Left lung (tissue), 10 donors: Measurements from ENCODE around the gene FKRP. TPM values are rescaled to one million over a fixed set of nuclear protein-coding genes. Genes with fewer than 3 reads are reported as not detected.

Experiments
- ATAC-seq: fragments of 200-7000 bp; cut with Tn5 transposase; one replicate; pipeline ENCODE4 v1.9.1; 2020; ENCODE audit warnings: moderate library complexity
- DNase-seq, 4 donors: peaks; one replicate each; pipeline ENCODE4 v3.0.0-alpha.2; 2013 to 2020
- H3K27ac ChIP-seq, 2 donors: fragments of 200-600 bp; sonication (generic) in 1 of 2; one replicate each; pipeline versions ENCODE4 v1.5.0 to v1.8.0; 2020 to 2021
- H3K27me3 ChIP-seq, 2 donors: fragments of 200-600 bp; sonication (generic) in 1 of 2; one replicate each; pipeline versions ENCODE4 v1.5.0 to v1.8.0; 2020 to 2021
- H3K36me3 ChIP-seq, 2 donors: fragments of 200-600 bp; sonication (generic) in 1 of 2; one replicate each; pipeline versions ENCODE4 v1.5.0 to v1.8.0; 2020 to 2021
- H3K4me1 ChIP-seq, 2 donors: fragments of 200-600 bp; one replicate each; pipeline ENCODE4 v1.8.0; 2021
- H3K4me3 ChIP-seq, 2 donors: fragments of 200-600 bp; sonication (generic) in 1 of 2; one replicate each; pipeline versions ENCODE4 v1.5.0 to v1.8.0; 2020 to 2021; ENCODE audit warnings: mild to moderate bottlenecking in 1 of 2
- H3K9me3 ChIP-seq, 2 donors: fragments of 200-600 bp; sonication (generic) in 1 of 2; one replicate each; pipeline versions ENCODE4 v1.5.0 to v1.8.0; 2020 to 2021
- intact Hi-C, 2 donors: fragments of 100-400 bp; cut with DNase I; formaldehyde crosslinking; loops; one replicate each; pipeline versions ENCODE4 v1.11.2 to v1.14.2; 2022
- polyA plus RNA-seq, 6 donors: library from polyadenylated mRNA; unstranded; fragments of 120-200 nt; gene quantifications; one replicate each; pipeline ENCODE4 v1.2.1, GENCODE V29; 2013; ENCODE audit not compliant: insufficient read length in 6 of 6
- total RNA-seq, 2 donors: library from RNA; stranded (reverse); fragmentation: NEBNext Ultra II Directional; extraction: Animal tissue kit (Norgen Biotek cat#: 25700); gene quantifications; one replicate each; pipeline ENCODE4 v1.2.1, GENCODE V29; 2021
- TF ChIP-seq, protein P1 (sequence below), 2 donors: fragments of 200-600 bp; sonication (generic) in 1 of 2; IDR thresholded peaks; one replicate each; pipeline versions ENCODE4 v1.5.0 to v1.8.0; 2021; ENCODE audit warnings: antibody characterized with exemption in 2 of 2
- donor health status: DM: no; HTN: yes; CAD: no.
- donor health status: DM: no; HTN: no; CAD: no.

Gene FKRP
- total and polyA plus RNA-seq, 8 donors: 18.8 to 29.6 (median 23.2) TPM

DNA sequence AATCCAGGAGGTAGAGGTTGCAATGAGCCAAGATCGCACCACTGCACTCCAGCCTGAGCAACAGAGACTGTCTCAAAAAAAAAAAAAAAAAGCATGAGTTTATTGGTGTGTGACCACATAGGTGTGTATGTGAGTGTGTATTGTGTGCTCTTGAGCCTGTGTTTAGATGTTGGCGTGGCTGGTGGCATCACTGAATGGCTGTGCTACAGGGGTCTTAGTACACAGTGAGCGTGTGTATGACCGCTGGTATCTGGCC lies 40.1 kb downstream of the FKRP start:
- Histone ChIP-seq H3K27me3 (no peaks in the 10 kb centered on the region), H3K4me1 (peaks cover 25 to 45% of the 10 kb centered on the region in 2 donors), H3K4me3 (peak overlapping the region; percentile 65 to 91), H3K9me3 (no peaks in the 10 kb centered on the region), H3K36me3 (peaks cover 0 to 31% of the 10 kb centered on the region in 2 donors), H3K27ac (peak overlapping the region; percentile 85 to 93)
- TF ChIP-seq, protein P1, sequence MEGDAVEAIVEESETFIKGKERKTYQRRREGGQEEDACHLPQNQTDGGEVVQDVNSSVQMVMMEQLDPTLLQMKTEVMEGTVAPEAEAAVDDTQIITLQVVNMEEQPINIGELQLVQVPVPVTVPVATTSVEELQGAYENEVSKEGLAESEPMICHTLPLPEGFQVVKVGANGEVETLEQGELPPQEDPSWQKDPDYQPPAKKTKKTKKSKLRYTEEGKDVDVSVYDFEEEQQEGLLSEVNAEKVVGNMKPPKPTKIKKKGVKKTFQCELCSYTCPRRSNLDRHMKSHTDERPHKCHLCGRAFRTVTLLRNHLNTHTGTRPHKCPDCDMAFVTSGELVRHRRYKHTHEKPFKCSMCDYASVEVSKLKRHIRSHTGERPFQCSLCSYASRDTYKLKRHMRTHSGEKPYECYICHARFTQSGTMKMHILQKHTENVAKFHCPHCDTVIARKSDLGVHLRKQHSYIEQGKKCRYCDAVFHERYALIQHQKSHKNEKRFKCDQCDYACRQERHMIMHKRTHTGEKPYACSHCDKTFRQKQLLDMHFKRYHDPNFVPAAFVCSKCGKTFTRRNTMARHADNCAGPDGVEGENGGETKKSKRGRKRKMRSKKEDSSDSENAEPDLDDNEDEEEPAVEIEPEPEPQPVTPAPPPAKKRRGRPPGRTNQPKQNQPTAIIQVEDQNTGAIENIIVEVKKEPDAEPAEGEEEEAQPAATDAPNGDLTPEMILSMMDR (IDR thresholded peaks at IDR 0.05): no peak
- intact Hi-C loops: no loop called here
- no peak for ATAC-seq
- no peak for DNase-seq

DNA sequence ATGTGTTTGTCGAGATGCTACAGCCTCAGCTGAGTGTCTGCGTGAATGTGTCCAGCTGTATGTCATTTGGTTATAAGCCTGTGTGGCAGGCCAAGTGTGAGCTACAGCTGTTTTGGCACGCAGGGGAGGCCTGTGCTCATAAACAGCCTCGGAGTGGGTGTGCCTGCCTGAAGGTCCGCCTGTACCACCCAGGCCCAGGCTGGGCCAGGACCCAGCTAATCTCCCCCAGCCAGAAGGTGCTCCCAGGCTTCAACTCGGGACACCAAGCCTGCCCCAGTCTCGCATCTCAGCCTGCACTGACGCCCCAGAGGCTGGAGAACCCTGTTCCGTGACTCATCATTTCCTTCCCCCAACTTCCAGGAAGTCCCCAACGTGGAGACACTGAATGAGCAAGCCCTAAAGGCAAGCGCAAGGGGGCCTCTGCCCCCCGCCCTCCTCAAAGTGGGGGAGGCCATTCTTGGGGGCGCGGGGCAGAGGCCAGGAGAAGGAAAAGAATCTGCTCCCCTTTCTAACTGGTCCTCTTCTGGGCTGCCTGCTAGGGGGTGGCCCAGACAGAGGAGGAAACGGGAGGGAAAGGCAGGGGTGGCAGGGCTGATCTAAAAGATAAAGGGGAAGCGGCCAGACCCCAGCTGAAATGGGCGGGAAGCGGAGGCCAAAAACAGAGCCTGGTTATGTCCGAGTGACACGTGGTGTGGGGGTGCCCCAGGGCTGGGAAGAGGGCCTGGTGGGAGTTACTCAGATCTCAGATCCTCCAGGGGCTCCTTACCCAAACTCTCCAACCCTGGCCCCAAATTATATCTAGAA lies 40.6 kb downstream of the FKRP start:
- H3K4me3 ChIP-seq: peak overlapping the region; percentile 65 to 91
- no peaks in the 10 kb centered on the region for H3K27me3 ChIP-seq
- H3K27ac ChIP-seq: peak overlapping the region; percentile 85 to 93
- peaks cover 25 to 45% of the 10 kb centered on the region in 2 donors for H3K4me1 ChIP-seq
- intact Hi-C loops: no loop called here
- TF ChIP-seq, protein P1 (IDR thresholded peaks at IDR 0.05): no peak
- ATAC-seq (peak; percentile 51), DNase-seq (peak; percentile 80 to 97 (median 92))
- peaks cover 0 to 26% of the 10 kb centered on the region in 2 donors for H3K36me3 ChIP-seq
- no peaks in the 10 kb centered on the region for H3K9me3 ChIP-seq

DNA sequence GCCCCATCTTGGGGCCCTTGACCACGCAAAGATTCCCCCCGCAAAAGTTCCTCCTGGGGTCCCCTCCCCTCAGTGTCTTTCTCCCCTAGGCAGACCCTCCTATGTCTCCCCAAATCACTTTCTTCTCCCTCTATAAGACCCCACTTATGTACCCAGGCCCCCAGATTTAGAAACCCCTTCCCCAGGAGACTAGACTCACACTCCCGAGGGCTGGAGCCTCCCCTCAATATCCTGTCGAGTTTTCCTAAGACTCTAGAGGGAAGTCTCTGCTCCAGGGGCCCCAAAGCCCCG lies 41.1 kb downstream of the FKRP start:
- intact Hi-C loops: no loop called here
- peak overlapping the region; percentile 65 to 91 for H3K4me3 ChIP-seq
- peaks cover 25 to 45% of the 10 kb centered on the region in 2 donors for H3K4me1 ChIP-seq
- H3K27me3 ChIP-seq: no peaks in the 10 kb centered on the region
- DNase-seq: no peak
- peak overlapping the region; percentile 85 to 93 for H3K27ac ChIP-seq
- no peak for ATAC-seq
- no peaks in the 10 kb centered on the region for H3K9me3 ChIP-seq
- peaks cover 0 to 20% of the 10 kb centered on the region in 2 donors for H3K36me3 ChIP-seq
- TF ChIP-seq, protein P1 (IDR thresholded peaks at IDR 0.05): no peak

DNA sequence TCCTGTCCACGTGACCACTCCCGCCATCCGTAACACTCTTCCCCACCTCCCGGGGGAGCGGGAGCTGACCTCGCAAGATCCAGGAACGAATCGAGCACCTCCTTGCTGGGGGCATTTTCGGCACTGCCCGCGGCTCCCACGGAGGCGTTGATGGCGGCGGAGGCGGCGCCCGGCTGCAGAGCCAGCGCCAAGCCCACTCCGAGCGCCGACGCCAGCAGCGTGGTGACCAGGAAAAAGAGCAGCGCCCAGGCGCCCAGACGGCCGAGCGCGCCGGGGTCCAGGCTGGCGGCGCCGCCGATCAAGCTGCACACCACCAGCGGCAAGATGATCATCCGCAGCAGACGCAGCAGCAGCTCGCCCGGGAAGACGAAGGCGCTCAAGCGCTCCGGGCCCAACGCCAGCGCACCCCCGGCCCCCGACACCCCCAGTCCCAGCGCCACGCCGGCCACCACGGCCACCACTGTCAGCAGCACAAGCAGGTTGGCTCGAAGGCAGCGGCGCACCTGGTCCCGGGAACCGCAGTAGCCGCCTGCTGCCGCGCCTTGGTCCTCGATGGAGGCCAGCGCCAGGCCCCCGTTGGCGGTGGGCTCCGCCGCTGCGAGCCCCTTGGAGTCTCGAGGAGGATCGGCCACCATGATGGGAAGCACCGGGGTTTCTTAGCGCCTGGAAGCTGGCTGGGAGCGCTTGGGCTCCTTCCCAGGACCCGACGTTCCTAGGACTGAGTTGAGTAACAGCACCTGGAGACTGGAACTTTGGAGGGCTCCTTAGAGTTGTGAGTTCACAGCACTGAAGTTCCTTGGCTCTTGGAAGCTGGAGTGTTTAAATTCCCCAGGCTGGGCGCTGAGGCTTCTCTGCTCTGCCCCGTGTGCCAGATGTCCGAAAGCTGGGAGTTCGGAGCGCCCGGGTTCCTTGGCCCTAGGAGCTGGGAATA lies 41.7 kb downstream of the FKRP start:
- Histone ChIP-seq H3K9me3 (no peaks in the 10 kb centered on the region), H3K4me1 (peaks cover 25 to 45% of the 10 kb centered on the region in 2 donors), H3K4me3 (peak overlapping the region; percentile 65 to 91), H3K27ac (peak overlapping the region; percentile 85 to 93), H3K27me3 (no peaks in the 10 kb centered on the region), H3K36me3 (peaks cover 0 to 14% of the 10 kb centered on the region in 2 donors)
- ATAC-seq (peak; percentile 28), DNase-seq (peak; percentile 47 to 91 (median 66))
- intact Hi-C loops: no loop called here
- TF ChIP-seq, protein P1 (IDR thresholded peaks at IDR 0.05): no peak
